ENCODE results near the gene PPP2R5C. TPM values are rescaled to one million over a fixed set of nuclear protein-coding genes. Genes with fewer than 3 reads are reported as not detected.

Gene PPP2R5C
- total RNA-seq, 2 donors from 2014 or later: 317 to 370 TPM

GRCh38 chr14:101961746-101962502 lies 200.4 kb downstream of the PPP2R5C start:
- no peak overlapping the region for H3K27ac Mint-ChIP-seq
- no peaks in the 10 kb centered on the region for H3K27me3 Mint-ChIP-seq (ENCODE audit: low read depth)
- peaks cover 38% of the 10 kb centered on the region for H3K4me1 Mint-ChIP-seq (ENCODE audit: low read depth)
- no peak for DNase-seq
- H3K36me3 Mint-ChIP-seq (ENCODE audit: insufficient read depth in 2 of 2): peaks cover 1 to 2% of the 10 kb centered on the region in 2 donors
- no peak overlapping the region for H3K4me3 Mint-ChIP-seq
- no peaks in the 10 kb centered on the region for H3K9me3 Mint-ChIP-seq
- ATAC-seq (replicated peaks in 1 of 2): no peak

- DNase-seq (no peak), ATAC-seq (replicated peaks in 1 of 2) (no peak)
- H3K27me3 Mint-ChIP-seq (ENCODE audit: low read depth): no peaks in the 10 kb centered on the region
These were observed 201.0 kb downstream of the PPP2R5C start for GRCh38 chr14:101962503-101962874.

GRCh38 chr14:101963052-101963451 lies 201.5 kb downstream of the PPP2R5C start:
- H3K4me3 Mint-ChIP-seq: no peak overlapping the region

More at GRCh38 chr14:101962503-101962874, 201.0 kb downstream of the PPP2R5C start:
- peaks cover 43% of the 10 kb centered on the region for H3K4me1 Mint-ChIP-seq (ENCODE audit: low read depth)
- H3K27ac Mint-ChIP-seq: no peak overlapping the region
- H3K36me3 Mint-ChIP-seq (ENCODE audit: insufficient read depth in 2 of 2): peaks cover 1 to 2% of the 10 kb centered on the region in 2 donors
- no peaks in the 10 kb centered on the region for H3K9me3 Mint-ChIP-seq
- no peak overlapping the region for H3K4me3 Mint-ChIP-seq

DNA sequence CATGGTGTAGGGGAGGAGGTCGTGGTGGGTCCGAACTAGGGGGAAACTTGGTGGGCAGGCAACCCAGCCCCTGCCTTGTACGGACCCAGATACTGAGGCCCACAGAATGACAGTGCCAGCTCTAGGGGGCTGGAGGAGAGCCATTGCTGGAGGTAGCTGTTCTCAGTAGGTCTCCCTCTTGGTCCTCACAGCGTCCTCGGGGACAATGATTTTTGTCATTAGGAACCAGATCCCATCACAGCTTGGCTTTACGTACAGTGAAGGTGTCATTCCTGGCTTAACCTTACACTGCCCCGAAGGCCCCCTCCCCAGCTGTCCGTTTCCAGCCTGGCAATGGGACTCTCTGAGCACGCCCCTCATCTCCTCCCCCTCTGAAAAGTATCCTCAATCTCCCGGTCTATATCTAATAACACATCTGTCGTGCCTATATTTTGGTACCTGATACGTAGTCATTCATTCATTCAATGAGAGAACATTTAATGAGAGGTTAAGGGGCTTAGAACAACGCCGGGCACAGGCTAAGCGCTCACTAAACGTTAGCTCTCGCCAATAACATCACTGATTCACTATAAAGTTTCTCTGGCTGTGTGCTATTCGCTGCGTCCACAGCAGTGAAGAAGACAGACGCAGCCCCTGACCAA lies 202.3 kb downstream of the PPP2R5C start:
- H3K27ac Mint-ChIP-seq: no peak overlapping the region
- H3K9me3 Mint-ChIP-seq: no peaks in the 10 kb centered on the region
- ATAC-seq (replicated peaks in 1 of 2) (peak in 1 of 2 donors; percentile 2), DNase-seq (no peak)
- H3K4me1 Mint-ChIP-seq (ENCODE audit: low read depth): peaks cover 56% of the 10 kb centered on the region
- peaks cover 5% of the 10 kb centered on the region in 2 donors for H3K36me3 Mint-ChIP-seq (ENCODE audit: insufficient read depth in 2 of 2)
- H3K4me3 Mint-ChIP-seq: peak overlapping the region; percentile 77 to 81
- H3K27me3 Mint-ChIP-seq (ENCODE audit: low read depth): no peaks in the 10 kb centered on the region

More at GRCh38 chr14:101963052-101963451, 201.5 kb downstream of the PPP2R5C start:
- Mint-ChIP-seq H3K27me3 (ENCODE audit: low read depth) (no peaks in the 10 kb centered on the region), H3K36me3 (ENCODE audit: insufficient read depth in 2 of 2) (peaks cover 3 to 4% of the 10 kb centered on the region in 2 donors), H3K4me1 (ENCODE audit: low read depth) (peaks cover 49% of the 10 kb centered on the region), H3K27ac (no peak overlapping the region), H3K9me3 (no peaks in the 10 kb centered on the region)
- no peak for ATAC-seq (replicated peaks in 1 of 2)
- DNase-seq: no peak

DNA sequence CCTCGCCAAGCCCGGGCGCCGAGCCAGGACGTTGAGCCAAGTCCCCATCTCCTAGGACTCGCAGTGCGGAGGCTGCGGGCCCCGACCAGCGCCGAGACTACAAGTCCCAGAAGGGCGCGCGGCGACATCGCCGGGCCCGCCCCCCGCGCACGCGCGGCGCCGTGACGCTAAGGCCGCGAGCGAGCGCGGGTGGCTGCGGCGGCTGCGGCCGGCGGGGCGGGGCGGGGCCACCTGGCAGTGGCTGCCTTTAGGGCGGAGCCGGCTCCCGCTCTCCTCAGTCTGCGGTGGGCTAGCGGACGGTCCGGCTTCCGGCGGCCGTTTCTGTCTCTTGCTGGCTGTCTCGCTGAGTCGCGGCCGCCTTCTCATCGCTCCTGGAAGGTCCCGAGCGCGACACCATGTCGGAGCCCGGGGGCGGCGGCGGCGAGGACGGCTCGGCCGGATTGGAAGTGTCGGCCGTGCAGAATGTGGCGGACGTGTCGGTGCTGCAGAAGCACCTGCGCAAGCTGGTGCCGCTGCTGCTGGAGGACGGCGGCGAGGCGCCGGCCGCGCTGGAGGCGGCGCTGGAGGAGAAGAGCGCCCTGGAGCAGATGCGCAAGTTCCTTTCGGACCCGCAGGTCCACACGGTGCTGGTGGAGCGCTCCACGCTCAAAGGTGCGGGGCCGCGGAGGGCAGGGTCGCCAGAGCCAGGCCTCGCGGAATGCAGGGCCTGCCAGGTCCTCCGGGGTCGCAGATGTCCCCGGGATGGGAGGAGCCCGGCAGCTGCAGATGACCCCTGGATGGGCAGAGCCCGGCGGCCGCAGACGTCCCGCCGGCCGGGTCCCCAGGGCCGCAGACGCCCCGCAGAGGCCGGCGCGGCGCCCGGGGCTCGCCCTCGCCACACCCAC lies 203.0 kb downstream of the PPP2R5C start, which contains the start of gene DYNC1H1:
TSS of gene DYNC1H1 (plus strand) at position 277 of the 884 bp plus-strand sequence. CDS start at position 396, 119 bp downstream.
- H3K27ac Mint-ChIP-seq: peak within 1 kb of the TSS; percentile 96
- H3K36me3 Mint-ChIP-seq (ENCODE audit: insufficient read depth in 2 of 2): peaks cover 5% of the 10 kb centered on the region in 2 donors
- peak within 1 kb of the TSS; percentile 95 to 96 for H3K4me3 Mint-ChIP-seq
- peak; percentile 92 to 95 for DNase-seq
- H3K4me1 Mint-ChIP-seq (ENCODE audit: low read depth): peaks cover 63% of the 10 kb centered on the region
- H3K27me3 Mint-ChIP-seq (ENCODE audit: low read depth): no peaks in the 10 kb centered on the region
- no peaks in the 10 kb centered on the region for H3K9me3 Mint-ChIP-seq
- ATAC-seq (replicated peaks in 1 of 2): peak; percentile 87 to 88

GRCh38 chr14:101965181-101965544 lies 203.7 kb downstream of the PPP2R5C start:
- peak overlapping the region; percentile 96 for H3K27ac Mint-ChIP-seq
- no peaks in the 10 kb centered on the region for H3K27me3 Mint-ChIP-seq (ENCODE audit: low read depth)
- peak; percentile 47 to 53 for ATAC-seq (replicated peaks in 1 of 2)
- H3K9me3 Mint-ChIP-seq: no peaks in the 10 kb centered on the region
- H3K4me3 Mint-ChIP-seq: peak overlapping the region; percentile 91 to 93
- DNase-seq: peak; percentile 67 to 69
- H3K4me1 Mint-ChIP-seq (ENCODE audit: low read depth): peaks cover 66% of the 10 kb centered on the region
- peaks cover 5 to 6% of the 10 kb centered on the region in 2 donors for H3K36me3 Mint-ChIP-seq (ENCODE audit: insufficient read depth in 2 of 2)

DNA sequence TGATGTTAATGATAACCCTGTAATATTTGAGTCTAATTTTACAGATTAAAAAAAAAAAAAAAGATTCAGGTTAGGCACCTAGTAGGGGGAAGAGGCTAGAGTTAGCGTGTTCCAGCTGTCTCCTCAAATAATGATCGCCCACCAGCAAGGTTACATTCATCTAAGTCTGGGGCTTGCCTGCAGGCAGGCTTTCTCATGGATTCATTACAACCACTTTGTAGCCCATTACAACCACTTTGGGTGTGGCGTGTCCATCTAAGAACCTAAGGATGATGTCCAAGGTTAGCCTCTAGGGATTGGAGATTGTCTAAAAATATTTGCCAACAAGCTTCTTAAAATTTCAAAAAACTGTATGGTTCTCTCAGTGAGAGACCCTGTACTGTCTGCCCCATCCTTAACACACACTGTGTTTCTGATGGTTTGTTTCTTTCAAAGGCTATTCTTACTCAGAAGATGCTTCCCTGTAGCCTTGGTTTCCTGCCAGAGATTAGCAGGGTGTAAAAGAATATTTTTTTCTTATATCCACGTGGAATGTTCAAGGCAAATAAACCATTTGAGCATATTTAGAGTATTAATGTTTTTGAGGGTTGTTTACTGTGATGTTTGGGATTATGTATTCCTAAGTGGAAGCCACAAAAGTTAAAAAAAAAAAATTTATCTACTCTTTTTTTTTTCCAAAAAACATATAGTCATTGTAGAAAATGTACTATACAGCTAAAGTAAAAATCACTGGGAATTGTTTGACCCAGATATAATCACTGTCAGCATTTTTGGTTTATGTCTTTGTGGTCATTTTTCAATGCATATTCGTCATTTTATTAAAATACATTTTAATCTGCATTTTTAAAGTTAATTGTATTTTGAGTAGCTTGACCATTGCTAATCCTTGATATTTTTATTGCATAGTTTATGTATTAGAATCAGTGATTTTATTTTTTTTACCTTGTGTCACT lies 204.5 kb downstream of the PPP2R5C start:
- Mint-ChIP-seq H3K9me3 (no peaks in the 10 kb centered on the region), H3K27me3 (ENCODE audit: low read depth) (no peaks in the 10 kb centered on the region), H3K27ac (peak overlapping the region; percentile 96), H3K4me1 (ENCODE audit: low read depth) (peaks cover 65% of the 10 kb centered on the region), H3K4me3 (peak overlapping the region; percentile 91 to 93), H3K36me3 (ENCODE audit: insufficient read depth in 2 of 2) (peaks cover 5 to 8% of the 10 kb centered on the region in 2 donors)
- DNase-seq: no peak
- no peak for ATAC-seq (replicated peaks in 1 of 2)

DNA sequence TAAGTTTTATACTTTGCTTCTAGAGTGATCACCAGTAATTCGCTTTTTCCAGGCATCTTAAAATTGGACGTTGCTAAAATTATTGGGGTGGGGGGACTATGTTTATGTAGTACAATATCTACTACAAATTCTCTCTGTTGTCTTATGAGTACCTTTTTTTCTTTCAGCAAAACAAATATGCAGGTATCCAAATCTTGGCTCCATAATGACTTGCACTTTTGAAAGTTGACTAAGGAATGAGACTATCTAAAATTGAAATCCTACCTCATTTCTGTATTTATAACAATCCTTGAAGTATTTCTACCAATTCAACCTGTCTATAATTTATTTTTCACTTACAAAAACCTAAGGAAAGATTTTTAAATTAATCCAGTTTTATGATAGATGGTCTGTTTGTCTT lies 205.2 kb downstream of the PPP2R5C start:
- no peak for DNase-seq
- H3K27me3 Mint-ChIP-seq (ENCODE audit: low read depth): no peaks in the 10 kb centered on the region
- H3K36me3 Mint-ChIP-seq (ENCODE audit: insufficient read depth in 2 of 2): peaks cover 5 to 8% of the 10 kb centered on the region in 2 donors
- peak overlapping the region; percentile 84 for H3K27ac Mint-ChIP-seq
- peaks cover 60% of the 10 kb centered on the region for H3K4me1 Mint-ChIP-seq (ENCODE audit: low read depth)
- no peaks in the 10 kb centered on the region for H3K9me3 Mint-ChIP-seq
- no peak for ATAC-seq (replicated peaks in 1 of 2)
- peak overlapping the region; percentile 87 to 91 for H3K4me3 Mint-ChIP-seq

DNA sequence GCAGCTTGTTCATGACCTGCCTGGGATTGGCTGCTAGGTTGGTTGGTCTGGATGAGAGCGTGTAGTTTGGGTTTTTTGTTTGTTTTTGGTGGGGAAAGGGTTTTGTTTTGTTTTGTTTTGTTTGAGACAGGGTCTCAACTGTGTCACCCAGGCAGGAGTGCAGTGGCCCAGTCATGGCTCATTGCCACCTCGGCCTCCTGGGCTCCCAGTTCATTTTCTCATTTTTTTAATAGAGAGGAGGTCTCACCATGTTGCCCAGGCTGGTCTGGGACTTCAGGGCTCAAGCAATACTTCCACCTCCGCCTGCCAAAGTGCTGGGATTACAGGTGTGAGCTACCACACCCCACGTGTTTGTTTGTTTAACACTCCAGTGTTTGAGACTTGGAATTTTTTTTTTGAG lies 206.7 kb downstream of the PPP2R5C start:
- Mint-ChIP-seq H3K36me3 (ENCODE audit: insufficient read depth in 2 of 2) (peaks cover 5 to 8% of the 10 kb centered on the region in 2 donors), H3K27me3 (ENCODE audit: low read depth) (no peaks in the 10 kb centered on the region), H3K4me3 (peak overlapping the region in 1 of 2 donors; percentile 2), H3K4me1 (ENCODE audit: low read depth) (peaks cover 72% of the 10 kb centered on the region), H3K9me3 (no peaks in the 10 kb centered on the region), H3K27ac (peak overlapping the region; percentile 44)
- ATAC-seq (replicated peaks in 1 of 2) (no peak), DNase-seq (no peak)

- peak overlapping the region; percentile 65 for H3K27ac Mint-ChIP-seq
- H3K9me3 Mint-ChIP-seq: no peaks in the 10 kb centered on the region
- no peaks in the 10 kb centered on the region for H3K27me3 Mint-ChIP-seq (ENCODE audit: low read depth)
- ATAC-seq (replicated peaks in 1 of 2) (no peak), DNase-seq (no peak)
- peaks cover 68% of the 10 kb centered on the region for H3K4me1 Mint-ChIP-seq (ENCODE audit: low read depth)
- H3K36me3 Mint-ChIP-seq (ENCODE audit: insufficient read depth in 2 of 2): peaks cover 4 to 7% of the 10 kb centered on the region in 2 donors
- no peak overlapping the region for H3K4me3 Mint-ChIP-seq
These were observed 208.0 kb downstream of the PPP2R5C start for GRCh38 chr14:101969481-101969880.

GRCh38 chr14:101970830-101971400 lies 209.4 kb downstream of the PPP2R5C start:
- Mint-ChIP-seq H3K4me1 (ENCODE audit: low read depth) (peaks cover 64% of the 10 kb centered on the region), H3K4me3 (no peak overlapping the region), H3K27ac (no peak overlapping the region)

More at GRCh38 chr14:101970830-101971400, 209.4 kb downstream of the PPP2R5C start:
- no peak for DNase-seq
- H3K36me3 Mint-ChIP-seq (ENCODE audit: insufficient read depth in 2 of 2): peaks cover 4 to 10% of the 10 kb centered on the region in 2 donors
- H3K9me3 Mint-ChIP-seq: no peaks in the 10 kb centered on the region
- ATAC-seq (replicated peaks in 1 of 2): no peak
- no peaks in the 10 kb centered on the region for H3K27me3 Mint-ChIP-seq (ENCODE audit: low read depth)

Data from activated T-cell treated with anti-CD3 and anti-CD28 coated beads, Interleukin-2, amount 50 U/mL, for 72 hours (primary cell).